Activated CD4-positive, alpha-beta memory T cell treated with anti-CD3 and anti-CD28 coated beads, Interleukin-2, amount 10 ng/mL, durations not matched to agents 7 days and 5 days (primary cell): Measurements from ENCODE around the gene HLA-DPA1. TPM values are rescaled to one million over a fixed set of nuclear protein-coding genes. Genes with fewer than 3 reads are reported as not detected.
"Not testable (repeated sequence)": the region's sequence is repeated elsewhere in the genome, so short reads cannot be mapped to it uniquely, and the experiment has no call there.

Source experiments
- CTCF ChIA-PET: fragments of 350-600 bp; sonication (Branson Sonifier 250); formaldehyde crosslinking; loops from one replicate; lab custom pipeline; 2021; ENCODE audit warnings: antibody characterized with exemption, inconsistent platforms; lab: Charles Lee
- POLR2A ChIA-PET: fragments of 350-600 bp; sonication (Branson Sonifier 250); formaldehyde crosslinking; loops from one replicate; lab custom pipeline; 2021; ENCODE audit warnings: antibody characterized with exemption; lab: Charles Lee
- DNase-seq: peaks from one replicate; pipeline ENCODE4 v3.0.0-alpha.2; 2020
- H3K27ac Mint-ChIP-seq: one replicate; pipeline ENCODE4 v1.8.0; 2021; ENCODE audit warnings: mild to moderate bottlenecking, mixed read lengths
- H3K27me3 Mint-ChIP-seq: one replicate; pipeline ENCODE4 v1.8.0; 2021; ENCODE audit warnings: mixed read lengths
- H3K36me3 Mint-ChIP-seq: one replicate; pipeline ENCODE4 v1.8.0; 2021; ENCODE audit warnings: low read depth, mixed read lengths
- H3K4me1 Mint-ChIP-seq: one replicate; pipeline ENCODE4 v1.8.0; 2021; ENCODE audit warnings: mixed read lengths
- H3K4me3 Mint-ChIP-seq: one replicate; pipeline ENCODE4 v1.8.0; 2021; ENCODE audit warnings: mild to moderate bottlenecking, mixed read lengths
- H3K9me3 Mint-ChIP-seq: one replicate; pipeline ENCODE4 v1.8.0; 2021; ENCODE audit warnings: mixed read lengths
- total RNA-seq, 2 experiments: library from RNA; stranded (reverse); gene quantifications; one replicate each; pipeline ENCODE4 v1.2.3, GENCODE V29; 2021

Gene HLA-DPA1
- total RNA-seq, 2 experiments from 2014 or later = 173 to 176 TPM

DNA sequence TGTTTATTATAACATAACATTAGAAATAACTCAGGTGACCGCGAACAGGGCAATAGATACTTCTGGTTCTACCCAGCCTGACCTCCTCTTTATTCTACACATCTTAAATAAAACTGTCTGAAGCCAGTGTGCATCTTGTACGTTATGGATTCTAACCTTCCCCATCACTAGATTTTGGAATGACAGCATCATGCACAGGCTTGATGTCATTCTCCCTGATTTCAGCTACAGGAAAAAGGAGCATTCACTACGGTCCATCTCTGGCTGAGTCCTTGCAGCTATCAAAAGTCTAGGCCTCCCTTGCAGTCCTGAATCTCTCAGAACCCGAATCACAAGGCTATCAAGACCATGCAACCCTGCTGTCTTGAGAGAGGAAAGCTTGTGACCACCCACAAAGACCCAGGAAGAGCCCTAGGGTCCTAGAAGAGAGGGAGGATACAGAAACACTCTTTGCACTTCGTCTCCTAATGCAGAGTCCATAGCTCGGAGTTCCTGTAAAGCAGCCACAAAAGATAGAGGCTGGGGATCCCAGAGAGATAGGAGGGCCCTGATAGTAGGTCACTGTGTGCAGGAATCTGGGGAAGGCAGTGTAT is 845 bp downstream of the HLA-DPA1 start:
- Mint-ChIP-seq H3K4me3 (peak overlapping the region; percentile 86), H3K36me3 (peaks cover 24% of the 10 kb centered on the region), H3K27me3 (no peaks in the 10 kb centered on the region), H3K9me3 (no peaks in the 10 kb centered on the region), H3K27ac (no peak overlapping the region), H3K4me1 (peaks cover 57% of the 10 kb centered on the region)
- POLR2A ChIA-PET = interaction anchor here (0.7 to 5.0 kb wide), 14 partner anchors 9 to 241 kb away, joined by 3 to 32 read pairs (median 4); partner anchors contain the start of genes BRD2, HLA-DMB and TAPBP
- no peak for DNase-seq
- CTCF ChIA-PET = interaction anchor here (1.0 to 1.8 kb wide), 8 partner anchors 9 to 219 kb away, joined by 3 to 5 read pairs (median 4); partner anchors contain the start of genes PSMB9 and TAP1

DNA sequence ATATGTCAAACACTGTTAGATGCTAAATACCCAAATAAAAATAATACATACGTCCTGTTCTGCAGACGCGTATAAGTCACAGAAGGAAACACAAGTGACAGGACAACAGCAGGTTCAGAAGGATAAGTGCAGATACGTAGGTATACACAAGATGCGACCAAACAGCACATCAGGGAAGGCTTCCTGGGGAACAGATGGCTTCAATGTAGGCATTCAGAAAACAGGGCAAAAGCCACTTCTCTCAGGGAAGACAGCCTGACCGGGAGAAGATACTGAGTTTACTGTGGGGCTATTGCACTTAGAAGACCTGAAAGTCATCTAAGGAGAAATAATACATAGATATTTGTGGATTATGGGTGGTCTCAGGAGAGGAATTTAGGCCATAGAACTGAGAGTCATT is 1.9 kb downstream of the HLA-DPA1 start:
- Mint-ChIP-seq H3K4me1 (peaks cover 49% of the 10 kb centered on the region), H3K4me3 (peak overlapping the region; percentile 86), H3K9me3 (no peaks in the 10 kb centered on the region), H3K27me3 (no peaks in the 10 kb centered on the region), H3K27ac (no peak overlapping the region), H3K36me3 (peaks cover 33% of the 10 kb centered on the region)
- ChIA-PET CTCF (interaction anchor here (1.0 to 1.8 kb wide), 3 partner anchors 10 to 53 kb away, joined by 3 to 5 read pairs (median 4); no protein-coding TSS in a partner anchor), POLR2A (interaction anchor here (0.8 to 5.0 kb wide), 2 partner anchors 53 to 100 kb away, joined by 3 to 32 read pairs; no protein-coding TSS in a partner anchor)
- DNase-seq = no peak

DNA sequence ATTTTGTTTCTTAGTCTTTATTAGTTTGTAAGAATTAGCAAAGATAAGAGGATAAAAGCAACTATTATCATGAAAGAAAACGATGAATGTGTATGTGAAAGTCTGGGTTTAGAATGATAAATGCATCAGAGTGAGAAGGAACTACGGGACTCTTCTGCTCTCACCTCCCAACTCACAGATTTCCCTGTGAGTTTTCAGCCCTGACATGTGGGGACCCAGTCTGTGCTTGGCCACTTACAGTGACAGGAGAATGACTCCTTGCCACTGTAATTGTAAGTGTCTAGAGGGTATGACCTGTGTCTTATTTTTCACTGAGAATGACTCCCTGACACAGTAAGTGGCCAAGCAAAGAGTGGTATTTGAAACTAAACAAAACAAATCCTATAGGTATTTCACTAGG is 2.5 kb downstream of the HLA-DPA1 start:
- H3K27me3 Mint-ChIP-seq = no peaks in the 10 kb centered on the region
- peaks cover 39% of the 10 kb centered on the region for H3K36me3 Mint-ChIP-seq
- ChIA-PET POLR2A (interaction anchor here (0.8 kb wide), 1 partner anchor 52 kb away, joined by 3 read pairs; no protein-coding TSS in a partner anchor), CTCF (interaction anchor here (1.1 kb wide), 1 partner anchor 21 kb away, joined by 3 read pairs; no protein-coding TSS in a partner anchor)
- H3K4me3 Mint-ChIP-seq = no peak overlapping the region
- peaks cover 44% of the 10 kb centered on the region for H3K4me1 Mint-ChIP-seq
- no peaks in the 10 kb centered on the region for H3K9me3 Mint-ChIP-seq
- H3K27ac Mint-ChIP-seq = no peak overlapping the region
- no peak for DNase-seq

DNA sequence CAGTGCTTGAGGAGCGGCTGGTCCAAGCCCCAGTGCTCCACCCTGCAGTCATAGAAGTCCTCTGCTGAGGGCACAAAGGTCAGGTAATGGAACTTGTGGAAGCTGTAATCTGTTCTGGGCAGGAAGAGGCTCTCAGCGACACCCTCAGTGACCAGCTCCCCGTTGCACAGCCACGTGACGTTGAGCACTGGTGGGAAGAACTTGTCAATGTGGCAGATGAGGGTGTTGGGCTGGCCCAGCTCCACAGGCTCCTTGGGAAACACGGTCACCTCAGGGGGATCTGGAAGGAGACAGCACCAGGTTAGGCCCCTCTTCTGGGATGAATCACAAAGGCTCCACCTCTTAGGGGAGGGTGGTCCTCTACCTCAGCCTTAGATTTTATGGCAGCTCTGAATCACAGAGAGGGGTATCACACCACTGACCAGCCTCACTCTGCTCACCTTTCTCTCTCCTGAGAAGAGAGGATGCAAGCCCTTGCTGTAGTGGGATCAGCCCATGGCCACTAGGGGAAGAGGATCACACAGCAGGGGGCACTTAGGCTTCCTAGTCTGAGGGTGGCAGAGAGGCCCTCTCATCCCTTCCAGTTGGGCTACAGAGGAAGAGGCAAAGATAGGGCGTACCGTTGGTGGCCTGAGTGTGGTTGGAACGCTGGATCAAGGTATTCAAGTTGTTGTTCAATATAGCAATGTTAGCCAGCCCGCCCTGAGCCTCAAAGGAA is 4.3 kb downstream of the HLA-DPA1 start:
- peaks cover 52% of the 10 kb centered on the region for H3K36me3 Mint-ChIP-seq
- H3K27me3 Mint-ChIP-seq = no peaks in the 10 kb centered on the region
- POLR2A ChIA-PET = interaction anchor here (2.0 kb wide), 1 partner anchor 53 kb away, joined by 5 read pairs; no protein-coding TSS in a partner anchor
- CTCF ChIA-PET = interaction anchor here (0.6 kb wide), 1 partner anchor 91 kb away, joined by 3 read pairs; no protein-coding TSS in a partner anchor
- no peak overlapping the region for H3K27ac Mint-ChIP-seq
- no peak for DNase-seq
- H3K9me3 Mint-ChIP-seq = no peaks in the 10 kb centered on the region
- peaks cover 34% of the 10 kb centered on the region for H3K4me1 Mint-ChIP-seq
- H3K4me3 Mint-ChIP-seq = no peak overlapping the region

DNA sequence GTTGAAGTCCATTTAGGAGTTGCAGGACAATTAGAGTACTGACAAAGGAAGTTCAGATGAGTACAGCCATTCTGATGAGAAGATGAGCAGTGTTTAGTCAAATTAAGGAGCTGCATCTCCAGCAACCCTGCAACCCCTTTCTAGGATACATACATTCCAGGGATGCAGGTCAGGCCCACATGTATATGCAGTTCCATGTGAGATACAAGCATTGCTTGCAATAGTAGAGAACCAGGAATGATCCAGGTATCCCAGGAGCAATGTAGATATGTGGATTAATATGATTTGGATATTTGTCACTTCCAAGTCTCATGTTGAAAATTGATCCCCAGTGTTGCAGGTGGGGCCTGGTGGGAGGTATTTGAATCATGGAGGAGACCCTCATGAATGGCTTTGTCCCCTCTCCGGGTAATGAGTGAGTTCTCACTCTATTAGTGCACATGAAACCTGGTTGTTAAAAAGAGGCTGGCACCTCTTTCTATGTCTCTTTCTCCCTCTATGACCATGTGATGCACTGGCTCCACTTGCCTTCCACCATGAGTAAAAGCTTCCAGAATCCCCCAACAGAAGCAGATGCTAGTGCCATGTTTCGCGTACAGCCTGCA is 6.4 kb downstream of the HLA-DPA1 start:
- Mint-ChIP-seq H3K4me3 (no peak overlapping the region), H3K36me3 (peaks cover 57% of the 10 kb centered on the region), H3K27ac (no peak overlapping the region), H3K4me1 (peaks cover 20% of the 10 kb centered on the region), H3K27me3 (peaks cover 4% of the 10 kb centered on the region), H3K9me3 (no peaks in the 10 kb centered on the region)
- ChIA-PET CTCF (no interaction called here), POLR2A (no interaction called here)
- no peak for DNase-seq

DNA sequence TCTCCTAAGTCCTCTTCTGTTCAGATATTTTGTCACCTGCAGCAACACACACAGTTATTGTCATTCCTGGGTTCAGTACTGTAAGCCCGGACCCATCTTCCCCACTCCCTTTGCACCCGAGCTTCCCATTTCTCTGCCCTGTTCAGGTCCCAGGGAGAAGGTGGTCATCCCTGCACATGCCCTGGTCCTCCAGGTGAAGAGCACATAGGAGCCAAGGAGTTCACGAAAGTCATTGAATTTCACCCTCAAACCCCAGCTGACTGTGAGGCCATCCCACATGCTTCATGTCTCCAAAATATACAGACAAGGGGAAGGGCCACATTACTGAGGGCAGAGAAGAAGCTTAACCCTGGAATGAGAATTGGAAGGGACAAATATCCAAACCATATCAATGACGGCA is 8.1 kb downstream of the HLA-DPA1 start:
- ChIA-PET CTCF (no interaction called here), POLR2A (no interaction called here)
- Mint-ChIP-seq H3K4me3 (no peak overlapping the region), H3K27me3 (peaks cover 6% of the 10 kb centered on the region), H3K27ac (no peak overlapping the region), H3K4me1 (peaks cover 9% of the 10 kb centered on the region), H3K9me3 (no peaks in the 10 kb centered on the region), H3K36me3 (peaks cover 53% of the 10 kb centered on the region)
- no peak for DNase-seq

DNA sequence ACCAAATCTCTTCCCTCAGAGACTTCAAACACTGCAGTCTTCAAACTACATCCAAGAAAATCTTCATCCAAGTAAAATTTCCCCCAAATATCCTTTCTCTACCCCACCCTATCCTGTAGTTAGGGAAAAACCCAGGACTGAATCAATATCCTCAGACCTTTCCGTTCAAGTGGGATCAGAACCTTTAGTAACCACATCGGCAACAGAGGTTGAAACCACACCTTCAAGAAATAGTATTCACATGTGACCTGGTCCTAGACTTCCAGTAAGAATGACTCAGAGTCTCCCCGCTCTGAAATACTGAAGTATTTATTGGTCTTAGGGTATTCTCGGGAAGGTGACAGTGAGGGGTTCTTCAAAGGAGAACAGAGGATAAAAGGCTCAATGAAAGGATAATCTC is 8.7 kb downstream of the HLA-DPA1 start:
- H3K9me3 Mint-ChIP-seq = no peaks in the 10 kb centered on the region
- CTCF ChIA-PET = no interaction called here
- no peak for DNase-seq

DNA sequence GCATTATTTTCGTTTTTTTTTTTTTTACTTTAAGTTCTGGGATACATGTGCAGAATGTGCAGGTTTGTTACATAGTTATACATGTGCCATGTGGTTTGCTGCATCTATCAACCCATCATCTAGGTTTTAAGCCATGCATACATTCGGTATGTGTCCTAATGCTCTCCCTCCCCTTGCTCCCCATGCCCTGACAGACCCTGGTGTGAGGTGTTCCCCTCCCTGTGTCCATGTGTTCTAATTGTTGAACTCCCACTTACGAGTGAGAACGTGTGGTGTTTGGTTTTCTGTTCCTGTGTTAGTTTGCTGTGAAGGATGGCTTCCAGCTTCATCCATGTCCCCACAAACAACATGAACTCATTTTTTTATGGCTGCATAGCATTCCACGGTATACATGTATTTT is 10.0 kb downstream of the HLA-DPA1 start:
- H3K4me1 Mint-ChIP-seq, CTCF ChIA-PET, H3K9me3 Mint-ChIP-seq, H3K27me3 Mint-ChIP-seq, DNase-seq, H3K27ac Mint-ChIP-seq, H3K4me3 Mint-ChIP-seq: not testable (repeated sequence)
- POLR2A ChIA-PET = interaction anchor here (1.2 kb wide), 1 partner anchor 10 kb away, joined by 4 read pairs; the partner anchor contains the start of gene HLA-DPA1
- peaks cover 41% of the 10 kb centered on the region for H3K36me3 Mint-ChIP-seq

More for the DNA sequence above, 8.7 kb downstream of the HLA-DPA1 start:
- Mint-ChIP-seq H3K4me3 (no peak overlapping the region), H3K36me3 (peaks cover 51% of the 10 kb centered on the region), H3K27ac (no peak overlapping the region), H3K27me3 (peaks cover 6% of the 10 kb centered on the region), H3K4me1 (peaks cover 4% of the 10 kb centered on the region)
- POLR2A ChIA-PET = interaction anchor here (1.2 kb wide), 1 partner anchor 9 kb away, joined by 4 read pairs; the partner anchor contains the start of gene HLA-DPA1

DNA sequence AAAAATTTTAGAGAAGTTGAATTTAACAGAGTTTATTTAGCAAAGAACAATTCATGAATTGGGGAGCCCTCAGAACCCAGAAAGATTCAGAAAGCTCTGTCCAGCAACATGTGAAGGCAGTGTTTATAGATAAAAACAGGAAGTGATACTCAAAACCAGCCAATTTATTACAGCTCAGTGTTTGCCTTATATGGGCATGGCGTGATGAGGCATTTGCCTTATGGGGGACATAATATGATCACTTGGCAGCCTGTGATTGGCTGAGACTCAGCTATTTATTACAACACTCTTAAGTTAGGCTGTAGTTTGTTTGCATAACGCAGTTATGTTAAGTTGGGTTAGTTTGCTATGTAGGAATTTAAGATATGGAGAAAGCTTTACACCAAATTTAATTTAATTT is 11.5 kb downstream of the HLA-DPA1 start:
- Mint-ChIP-seq H3K4me1 (no peaks in the 10 kb centered on the region), H3K36me3 (peaks cover 28% of the 10 kb centered on the region), H3K27ac (no peak overlapping the region), H3K27me3 (peaks cover 17% of the 10 kb centered on the region), H3K4me3 (no peak overlapping the region), H3K9me3 (no peaks in the 10 kb centered on the region)
- CTCF ChIA-PET = interaction anchor here (0.7 kb wide), 1 partner anchor 77 kb away, joined by 3 read pairs; no protein-coding TSS in a partner anchor
- POLR2A ChIA-PET = interaction anchor here (1.1 kb wide), 1 partner anchor 14 kb away, joined by 3 read pairs; the partner anchor contains the start of gene HLA-DPB1
- DNase-seq = no peak

DNA sequence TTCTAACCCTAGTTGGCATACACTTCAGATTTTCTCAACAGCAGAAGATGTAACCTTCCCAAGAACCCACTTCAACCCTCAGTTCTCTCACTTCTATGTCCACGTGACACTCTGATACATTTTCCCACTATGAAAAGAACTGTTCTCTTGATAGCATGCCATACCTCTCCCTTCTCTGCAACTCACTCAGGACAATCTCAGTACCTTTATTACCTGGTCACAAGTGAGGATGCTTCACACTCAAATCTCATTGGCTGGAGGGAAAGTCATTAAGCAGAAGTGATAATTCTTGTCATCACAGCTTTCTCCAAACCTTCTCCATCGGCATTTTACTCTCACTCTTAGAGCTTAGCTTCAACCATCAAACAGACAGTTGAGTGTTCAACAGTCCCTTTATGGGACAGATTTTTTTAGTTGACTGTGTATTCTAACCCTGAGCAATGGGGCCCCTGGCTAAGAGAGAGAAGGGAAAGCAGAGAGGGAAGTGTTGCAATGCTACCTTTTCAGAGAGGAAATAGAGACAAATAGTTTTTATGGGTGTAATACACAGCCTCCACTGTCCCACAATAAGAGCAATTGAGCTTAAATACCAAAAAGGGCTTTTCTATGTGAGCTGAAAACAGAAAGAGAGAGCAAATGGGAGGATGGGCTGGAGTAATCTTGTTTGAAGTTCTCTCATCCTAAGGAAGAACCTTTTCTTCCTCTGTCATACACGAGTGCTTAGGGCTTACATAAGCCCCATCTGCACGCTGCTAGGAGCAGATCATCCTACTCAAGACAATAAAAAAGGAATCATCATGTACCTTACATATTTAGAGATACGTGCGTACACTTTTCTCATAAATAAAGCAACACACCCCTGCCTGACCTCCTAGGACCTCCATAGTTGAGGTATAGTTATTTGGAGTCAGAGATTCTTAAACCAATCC is 16.0 kb downstream of the HLA-DPA1 start:
- DNase-seq = no peak
- no peak overlapping the region for H3K27ac Mint-ChIP-seq
- peaks cover 32% of the 10 kb centered on the region for H3K27me3 Mint-ChIP-seq
- no peaks in the 10 kb centered on the region for H3K9me3 Mint-ChIP-seq
- H3K36me3 Mint-ChIP-seq = no peaks in the 10 kb centered on the region
- ChIA-PET CTCF (interaction anchor here (1.6 to 2.0 kb wide), 2 partner anchors 8 to 15 kb away, joined by 3 to 7 read pairs; partner anchors contain the start of gene HLA-DPA1), POLR2A (no interaction called here)
- H3K4me3 Mint-ChIP-seq = no peak overlapping the region
- no peaks in the 10 kb centered on the region for H3K4me1 Mint-ChIP-seq

DNA sequence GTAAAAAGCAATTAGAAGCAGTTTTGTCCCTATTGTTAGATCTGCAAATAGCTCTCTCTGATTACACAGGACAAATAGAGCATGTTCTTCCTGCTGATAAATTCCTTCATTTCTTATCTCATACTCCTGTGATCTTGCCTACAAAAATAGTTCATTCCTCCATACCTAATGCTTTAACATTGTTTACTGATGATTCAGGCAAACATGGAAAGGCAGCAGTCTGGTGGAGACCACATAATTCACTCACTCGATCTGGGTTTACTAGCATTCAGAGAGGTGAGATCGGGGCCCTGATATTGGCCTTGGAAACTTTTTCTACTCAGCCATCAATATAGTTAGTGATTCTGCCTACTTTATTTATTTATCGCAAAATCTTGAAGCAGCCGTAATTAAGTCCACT is 20.2 kb downstream of the HLA-DPA1 start:
- no peak overlapping the region for H3K4me3 Mint-ChIP-seq
- H3K27ac Mint-ChIP-seq = no peak overlapping the region
- no peaks in the 10 kb centered on the region for H3K4me1 Mint-ChIP-seq
- ChIA-PET CTCF (no interaction called here), POLR2A (no interaction called here)
- H3K36me3 Mint-ChIP-seq = no peaks in the 10 kb centered on the region
- H3K9me3 Mint-ChIP-seq = no peaks in the 10 kb centered on the region
- DNase-seq = no peak
- peaks cover 40% of the 10 kb centered on the region for H3K27me3 Mint-ChIP-seq

DNA sequence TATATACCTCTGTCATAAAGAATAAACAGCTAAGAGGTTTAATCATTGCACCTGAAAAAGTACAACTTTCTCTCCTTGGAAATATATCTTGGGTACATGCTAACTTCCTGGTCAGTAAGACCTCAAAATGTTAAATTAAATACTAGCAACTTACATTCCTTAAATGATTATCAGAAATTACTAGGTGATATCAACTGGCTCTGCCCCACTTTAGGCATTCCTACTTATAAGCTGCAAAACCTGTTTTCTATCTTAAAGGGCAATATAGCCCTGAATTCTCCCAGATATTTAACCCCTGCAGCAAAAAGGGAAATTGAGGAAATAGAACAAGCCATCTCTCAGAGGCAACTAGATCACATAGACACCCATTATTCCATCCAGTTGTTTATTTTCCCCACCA is 20.8 kb downstream of the HLA-DPA1 start:
- H3K27ac Mint-ChIP-seq = no peak overlapping the region
- no peaks in the 10 kb centered on the region for H3K4me1 Mint-ChIP-seq
- no peaks in the 10 kb centered on the region for H3K9me3 Mint-ChIP-seq
- ChIA-PET POLR2A (no interaction called here), CTCF (interaction anchor here (0.8 kb wide), 1 partner anchor 38 kb away, joined by 3 read pairs; no protein-coding TSS in a partner anchor)
- peaks cover 41% of the 10 kb centered on the region for H3K27me3 Mint-ChIP-seq
- no peaks in the 10 kb centered on the region for H3K36me3 Mint-ChIP-seq
- no peak overlapping the region for H3K4me3 Mint-ChIP-seq
- no peak for DNase-seq
